ENCODE measurements around the gene GSX2.

The GSX2 gene

GRCh38 chr4:54077812-54078211 lies 22.2 kb upstream of the GSX2 start:
- no peak for DNase-seq (ENCODE audit: low read depth)
- TF ChIP-seq CTCF (conservative IDR thresholded peaks at IDR 0.05; ENCODE audit: low read depth, low read length) = no peak
- no peak overlapping the region for H3K4me3 ChIP-seq (ENCODE audit: low read length)

GRCh38 chr4:54082168-54082567 lies 17.8 kb upstream of the GSX2 start:
- peak; percentile 91 for DNase-seq (ENCODE audit: low read depth)
- no peak overlapping the region for H3K4me3 ChIP-seq (ENCODE audit: low read length)
- no peak for TF ChIP-seq CTCF (conservative IDR thresholded peaks at IDR 0.05; ENCODE audit: low read depth, low read length)

GRCh38 chr4:54085284-54085683 lies 14.7 kb upstream of the GSX2 start:
- no peak for TF ChIP-seq CTCF (conservative IDR thresholded peaks at IDR 0.05; ENCODE audit: low read depth, low read length)
- DNase-seq (ENCODE audit: low read depth) = no peak
- no peak overlapping the region for H3K4me3 ChIP-seq (ENCODE audit: low read length)

GRCh38 chr4:54089875-54090274 lies 10.1 kb upstream of the GSX2 start:
- H3K4me3 ChIP-seq (ENCODE audit: low read length) = no peak overlapping the region
- DNase-seq (ENCODE audit: low read depth) = no peak
- TF ChIP-seq CTCF (conservative IDR thresholded peaks at IDR 0.05; ENCODE audit: low read depth, low read length) = no peak

GRCh38 chr4:54090404-54090803 lies 9.6 kb upstream of the GSX2 start:
- TF ChIP-seq CTCF (conservative IDR thresholded peaks at IDR 0.05; ENCODE audit: low read depth, low read length) = no peak
- DNase-seq (ENCODE audit: low read depth) = no peak
- H3K4me3 ChIP-seq (ENCODE audit: low read length) = no peak overlapping the region

- peak overlapping the region; percentile 55 for H3K4me3 ChIP-seq (ENCODE audit: low read length)
- no peak for DNase-seq (ENCODE audit: low read depth)
- no peak for TF ChIP-seq CTCF (conservative IDR thresholded peaks at IDR 0.05; ENCODE audit: low read depth, low read length)
Measured at GRCh38 chr4:54090804-54091623, 8.9 kb upstream of the GSX2 start.
